ENCODE measurements around the gene TSC22D1. TPM values are rescaled to one million over a fixed set of nuclear protein-coding genes. Genes with fewer than 3 reads are reported as not detected.

The TSC22D1 gene
- total RNA-seq, 2 donors from 2014 or later: 6.4 to 13.2 TPM

- no peak overlapping the region for H3K4me3 Mint-ChIP-seq
- H3K36me3 Mint-ChIP-seq: no peaks in the 10 kb centered on the region
- H3K27ac Mint-ChIP-seq: no peak overlapping the region
- ATAC-seq (no peak), DNase-seq (ENCODE audit: low spot score) (no peak)
- no peaks in the 10 kb centered on the region for H3K9me3 Mint-ChIP-seq
- H3K27me3 Mint-ChIP-seq: no peaks in the 10 kb centered on the region
- H3K4me1 Mint-ChIP-seq (ENCODE audit: low read depth in 2 of 2): peaks cover 0 to 2% of the 10 kb centered on the region in 2 donors
Measured at GRCh38 chr13:44508562-44509077, 67.5 kb downstream of the TSC22D1 start.

GRCh38 chr13:44507639-44508038 is 68.5 kb downstream of the TSC22D1 start:
- ATAC-seq (no peak), DNase-seq (ENCODE audit: low spot score) (no peak)
- H3K9me3 Mint-ChIP-seq: no peaks in the 10 kb centered on the region
- no peaks in the 10 kb centered on the region for H3K4me1 Mint-ChIP-seq (ENCODE audit: low read depth in 2 of 2)
- no peaks in the 10 kb centered on the region for H3K27me3 Mint-ChIP-seq
- no peak overlapping the region for H3K4me3 Mint-ChIP-seq
- no peak overlapping the region for H3K27ac Mint-ChIP-seq
- no peaks in the 10 kb centered on the region for H3K36me3 Mint-ChIP-seq

GRCh38 chr13:44506719-44507118 is 69.4 kb downstream of the TSC22D1 start:
- no peaks in the 10 kb centered on the region for H3K9me3 Mint-ChIP-seq
- no peaks in the 10 kb centered on the region for H3K36me3 Mint-ChIP-seq
- no peak for DNase-seq (ENCODE audit: low spot score)
- no peak overlapping the region for H3K4me3 Mint-ChIP-seq
- ATAC-seq: no peak
- H3K4me1 Mint-ChIP-seq (ENCODE audit: low read depth in 2 of 2): no peaks in the 10 kb centered on the region
- H3K27me3 Mint-ChIP-seq: no peaks in the 10 kb centered on the region
- no peak overlapping the region for H3K27ac Mint-ChIP-seq

- ATAC-seq: no peak
- no peaks in the 10 kb centered on the region for H3K36me3 Mint-ChIP-seq
Measured at GRCh38 chr13:44506251-44506650, 69.9 kb downstream of the TSC22D1 start.

GRCh38 chr13:44504116-44504515 is 72.0 kb downstream of the TSC22D1 start:
- Mint-ChIP-seq H3K4me3 (no peak overlapping the region), H3K27ac (no peak overlapping the region), H3K4me1 (ENCODE audit: low read depth in 2 of 2) (no peaks in the 10 kb centered on the region), H3K36me3 (no peaks in the 10 kb centered on the region), H3K27me3 (no peaks in the 10 kb centered on the region), H3K9me3 (no peaks in the 10 kb centered on the region)
- DNase-seq (ENCODE audit: low spot score) (no peak), ATAC-seq (no peak)

More at GRCh38 chr13:44506251-44506650, 69.9 kb downstream of the TSC22D1 start:
- Mint-ChIP-seq H3K27ac (no peak overlapping the region), H3K9me3 (no peaks in the 10 kb centered on the region), H3K4me1 (ENCODE audit: low read depth in 2 of 2) (no peaks in the 10 kb centered on the region), H3K4me3 (no peak overlapping the region), H3K27me3 (no peaks in the 10 kb centered on the region)
- no peak for DNase-seq (ENCODE audit: low spot score)

GRCh38 chr13:44498969-44499368 is 77.2 kb downstream of the TSC22D1 start:
- H3K36me3 Mint-ChIP-seq: peaks cover 5% of the 10 kb centered on the region
- H3K27ac Mint-ChIP-seq: no peak overlapping the region
- H3K4me3 Mint-ChIP-seq: no peak overlapping the region
- H3K9me3 Mint-ChIP-seq: no peaks in the 10 kb centered on the region
- DNase-seq (ENCODE audit: low spot score): no peak
- H3K4me1 Mint-ChIP-seq (ENCODE audit: low read depth in 2 of 2): peaks cover 0 to 8% of the 10 kb centered on the region in 2 donors
- no peaks in the 10 kb centered on the region for H3K27me3 Mint-ChIP-seq
- no peak for ATAC-seq

- no peaks in the 10 kb centered on the region for H3K27me3 Mint-ChIP-seq
- DNase-seq (ENCODE audit: low spot score): no peak
- no peak overlapping the region for H3K27ac Mint-ChIP-seq
- H3K4me3 Mint-ChIP-seq: no peak overlapping the region
- ATAC-seq: no peak
- no peaks in the 10 kb centered on the region for H3K9me3 Mint-ChIP-seq
- H3K36me3 Mint-ChIP-seq: peaks cover 5% of the 10 kb centered on the region
- H3K4me1 Mint-ChIP-seq (ENCODE audit: low read depth in 2 of 2): peaks cover 0 to 8% of the 10 kb centered on the region in 2 donors
Measured at GRCh38 chr13:44498502-44498901, 77.6 kb downstream of the TSC22D1 start.

GRCh38 chr13:44497801-44498200 is 78.3 kb downstream of the TSC22D1 start:
- H3K4me3 Mint-ChIP-seq: no peak overlapping the region
- H3K27me3 Mint-ChIP-seq: no peaks in the 10 kb centered on the region
- DNase-seq (ENCODE audit: low spot score) (no peak), ATAC-seq (no peak)
- no peak overlapping the region for H3K27ac Mint-ChIP-seq
- H3K36me3 Mint-ChIP-seq: peaks cover 5% of the 10 kb centered on the region
- H3K4me1 Mint-ChIP-seq (ENCODE audit: low read depth in 2 of 2): peaks cover 0 to 8% of the 10 kb centered on the region in 2 donors
- no peaks in the 10 kb centered on the region for H3K9me3 Mint-ChIP-seq

- no peak overlapping the region for H3K27ac Mint-ChIP-seq
Measured at GRCh38 chr13:44493213-44493812, 82.8 kb downstream of the TSC22D1 start.

GRCh38 chr13:44489751-44490150 is 86.4 kb downstream of the TSC22D1 start:
- Mint-ChIP-seq H3K4me3 (no peak overlapping the region), H3K27me3 (no peaks in the 10 kb centered on the region), H3K27ac (no peak overlapping the region), H3K4me1 (ENCODE audit: low read depth in 2 of 2) (peaks cover 3 to 14% of the 10 kb centered on the region in 2 donors), H3K9me3 (no peaks in the 10 kb centered on the region), H3K36me3 (peaks cover 3% of the 10 kb centered on the region)
- no peak for ATAC-seq
- DNase-seq (ENCODE audit: low spot score): no peak

More at GRCh38 chr13:44493213-44493812, 82.8 kb downstream of the TSC22D1 start:
- no peak overlapping the region for H3K4me3 Mint-ChIP-seq
- H3K27me3 Mint-ChIP-seq: no peaks in the 10 kb centered on the region
- peaks cover 5% of the 10 kb centered on the region for H3K36me3 Mint-ChIP-seq
- H3K9me3 Mint-ChIP-seq: no peaks in the 10 kb centered on the region
- ATAC-seq (no peak), DNase-seq (ENCODE audit: low spot score) (no peak)
- peaks cover 0 to 8% of the 10 kb centered on the region in 2 donors for H3K4me1 Mint-ChIP-seq (ENCODE audit: low read depth in 2 of 2)

- DNase-seq (ENCODE audit: low spot score) (no peak), ATAC-seq (no peak)
- Mint-ChIP-seq H3K27ac (no peak overlapping the region), H3K9me3 (no peaks in the 10 kb centered on the region), H3K4me3 (no peak overlapping the region), H3K36me3 (no peaks in the 10 kb centered on the region), H3K27me3 (no peaks in the 10 kb centered on the region), H3K4me1 (ENCODE audit: low read depth in 2 of 2) (peaks cover 6 to 21% of the 10 kb centered on the region in 2 donors)
Measured at GRCh38 chr13:44487989-44488388, 88.1 kb downstream of the TSC22D1 start.

- Mint-ChIP-seq H3K27me3 (no peaks in the 10 kb centered on the region), H3K36me3 (no peaks in the 10 kb centered on the region), H3K27ac (peak overlapping the region; percentile 71 to 88), H3K9me3 (no peaks in the 10 kb centered on the region), H3K4me1 (ENCODE audit: low read depth in 2 of 2) (peaks cover 6 to 21% of the 10 kb centered on the region in 2 donors), H3K4me3 (peak overlapping the region; percentile 80)
- DNase-seq (ENCODE audit: low spot score): no peak
- ATAC-seq: peak in 1 of 2 donors; percentile 62
Measured at GRCh38 chr13:44484562-44485138, 91.5 kb downstream of the TSC22D1 start.

GRCh38 chr13:44474122-44474910 is 101.8 kb downstream of the TSC22D1 start:
- H3K4me3 Mint-ChIP-seq: no peak overlapping the region
- H3K36me3 Mint-ChIP-seq: no peaks in the 10 kb centered on the region
- H3K4me1 Mint-ChIP-seq (ENCODE audit: low read depth in 2 of 2): no peaks in the 10 kb centered on the region
- no peaks in the 10 kb centered on the region for H3K9me3 Mint-ChIP-seq
- no peaks in the 10 kb centered on the region for H3K27me3 Mint-ChIP-seq
- ATAC-seq: no peak
- DNase-seq (ENCODE audit: low spot score): no peak
- H3K27ac Mint-ChIP-seq: no peak overlapping the region

- Mint-ChIP-seq H3K36me3 (no peaks in the 10 kb centered on the region), H3K4me1 (ENCODE audit: low read depth in 2 of 2) (no peaks in the 10 kb centered on the region), H3K27ac (no peak overlapping the region), H3K4me3 (no peak overlapping the region), H3K27me3 (no peaks in the 10 kb centered on the region), H3K9me3 (no peaks in the 10 kb centered on the region)
- ATAC-seq: no peak
- no peak for DNase-seq (ENCODE audit: low spot score)
Measured at GRCh38 chr13:44471686-44472085, 104.4 kb downstream of the TSC22D1 start.

Measured in natural killer cell treated with Interleukin-12 subunit alpha and Interleukin-12 subunit beta and Interleukin-15 and Interleukin-18, amount 100 ng/mL, for 72 hours (primary cell).